Activated T-helper 1 cell treated with anti-CD3 and anti-CD28 coated beads, Interleukin-2, amount 50 U/mL, for 16 hours (primary cell): Measurements from ENCODE around the gene KBTBD12.

Experiments used
- DNase-seq, 2 donors: peaks; one replicate each; pipeline ENCODE4 v3.0.0-alpha.2; 2020; ENCODE audit warnings: low read depth in 1 of 2, low spot score in 1 of 2

KBTBD12 gene

DNA sequence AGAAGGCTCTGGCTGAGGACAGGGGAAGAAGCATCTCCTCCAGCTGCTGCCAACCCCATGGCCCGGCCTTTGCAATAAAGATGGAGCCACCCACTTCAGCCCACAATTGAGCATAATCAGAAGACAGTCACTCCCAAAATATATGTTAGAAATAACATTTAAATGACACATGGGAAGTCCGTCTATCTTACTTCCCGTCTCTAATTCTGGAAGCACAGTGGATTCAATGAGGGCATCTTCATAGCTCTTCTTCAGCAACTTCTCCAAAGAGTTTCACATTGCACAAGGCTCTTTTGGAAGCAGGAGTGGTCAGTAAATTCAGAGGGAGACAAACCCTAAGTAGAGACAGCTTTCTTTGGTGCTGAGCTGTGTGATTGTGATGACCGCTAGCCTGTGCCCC lies 70.2 kb downstream of the KBTBD12 start:
- no peak for DNase-seq

DNA sequence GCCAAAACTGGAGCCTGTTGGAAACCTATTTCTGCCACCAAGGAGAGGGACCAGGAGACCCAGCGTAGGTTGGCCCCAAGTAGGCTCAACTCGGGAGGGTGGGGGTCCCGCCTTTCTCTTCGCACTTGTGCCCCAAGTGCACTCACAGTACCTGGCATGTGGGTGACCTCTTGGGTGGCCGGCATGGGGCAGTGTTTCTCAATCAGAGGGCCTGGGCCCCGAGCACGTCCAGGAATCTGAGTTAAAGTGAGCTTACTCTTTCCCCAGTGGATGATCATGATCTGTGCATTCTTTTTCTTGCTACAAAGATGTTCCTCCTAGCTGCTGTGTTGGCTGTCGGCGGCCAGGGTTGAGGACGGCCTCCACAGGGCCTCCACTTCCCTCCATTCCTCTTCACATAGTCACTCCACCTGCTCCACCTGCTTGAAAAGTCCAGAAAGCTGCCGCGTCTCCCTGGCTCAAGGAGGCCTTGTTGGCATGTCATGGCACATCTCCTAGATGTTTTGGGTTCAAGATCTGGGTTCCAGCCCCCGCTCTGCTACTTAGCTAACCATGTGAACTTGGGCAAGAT lies 70.7 kb downstream of the KBTBD12 start:
- no peak for DNase-seq

DNA sequence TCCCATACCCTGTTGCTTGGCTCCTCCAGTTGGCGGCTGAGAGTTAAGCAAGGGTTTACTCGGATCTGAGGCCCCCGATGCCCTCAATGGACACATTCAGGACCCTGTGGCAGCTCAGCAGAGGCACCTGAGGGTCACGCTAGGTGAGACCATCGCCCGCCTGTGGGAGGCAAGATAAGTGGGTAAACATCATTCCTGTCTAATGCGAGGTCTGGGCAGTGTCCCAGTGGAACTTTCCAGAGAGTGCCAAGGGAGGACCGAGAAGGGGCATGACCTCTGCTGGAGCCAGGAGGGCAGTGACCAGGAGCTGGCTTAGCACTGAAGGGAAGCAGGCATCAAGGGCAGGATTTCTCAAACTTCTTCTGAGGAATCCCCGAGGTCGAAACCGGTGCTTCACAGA lies 71.8 kb downstream of the KBTBD12 start:
- DNase-seq = no peak

DNA sequence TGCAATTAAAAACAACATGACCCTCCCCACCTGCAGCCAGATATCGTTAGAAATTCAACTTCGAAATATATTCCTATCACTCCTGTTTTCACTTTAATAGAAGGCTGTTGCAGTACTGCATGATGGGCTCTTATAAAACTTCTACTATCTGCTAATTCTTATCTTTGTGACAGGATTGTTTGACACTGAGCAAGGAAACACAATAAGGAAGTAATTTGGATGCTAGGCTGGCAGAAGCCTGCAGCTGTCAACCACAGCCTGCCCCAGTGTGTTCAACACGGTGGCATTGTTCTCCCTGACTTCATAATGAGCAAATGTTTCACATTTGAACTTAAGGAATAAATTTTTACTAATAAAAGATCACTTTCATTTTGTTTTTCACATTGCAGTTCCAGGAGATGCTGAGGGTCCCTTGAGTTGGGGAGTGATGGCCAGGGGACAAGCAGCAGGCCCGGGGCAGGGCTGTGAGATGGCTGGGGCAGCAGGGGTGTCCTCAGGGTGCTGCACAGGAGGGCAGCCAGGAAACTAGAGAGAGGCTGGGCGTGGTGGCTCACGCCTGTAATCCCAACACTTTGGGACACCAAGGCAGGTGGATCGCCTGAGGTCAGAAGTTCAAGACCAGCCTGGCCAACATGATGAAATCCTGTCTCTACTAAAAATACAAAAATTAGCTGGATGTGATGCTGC lies 72.4 kb downstream of the KBTBD12 start:
- DNase-seq = no peak

DNA sequence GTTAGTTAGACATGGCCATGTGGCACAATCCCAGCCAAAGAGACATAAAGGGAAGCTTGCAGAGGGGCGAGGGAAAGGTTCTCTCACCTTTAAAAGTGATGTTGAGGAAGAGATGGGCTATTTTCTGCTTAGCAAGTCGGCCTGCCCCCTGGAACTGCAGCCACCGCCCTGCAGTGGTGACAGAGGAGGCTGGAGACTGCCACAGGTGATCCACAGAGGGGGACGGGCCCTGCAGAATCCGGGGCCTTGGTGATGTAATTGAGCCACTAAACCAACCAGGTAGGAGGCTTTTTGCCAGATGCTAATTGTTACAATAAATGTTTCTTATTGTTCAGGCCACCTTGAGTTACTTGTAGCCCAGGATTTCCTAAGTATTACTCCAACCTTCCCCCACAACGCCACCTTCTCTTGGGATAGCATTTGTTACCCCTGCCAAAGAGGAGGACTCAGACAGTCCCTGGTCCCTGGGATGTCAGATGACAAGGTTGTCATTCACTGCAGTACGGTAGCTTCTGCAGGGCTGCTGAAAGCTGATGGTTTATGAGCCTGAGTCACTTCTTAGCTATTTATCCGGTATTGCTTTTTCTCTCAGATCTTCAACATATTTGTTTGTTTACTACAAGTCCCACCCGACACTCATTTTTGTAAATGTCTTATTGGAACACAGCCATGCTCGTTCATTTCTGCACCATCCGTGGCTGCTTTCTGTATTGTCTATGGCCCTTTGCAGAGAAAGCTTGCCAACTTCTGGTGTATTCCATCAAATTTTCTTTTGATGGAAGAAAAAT lies 73.9 kb downstream of the KBTBD12 start:
- no peak for DNase-seq

DNA sequence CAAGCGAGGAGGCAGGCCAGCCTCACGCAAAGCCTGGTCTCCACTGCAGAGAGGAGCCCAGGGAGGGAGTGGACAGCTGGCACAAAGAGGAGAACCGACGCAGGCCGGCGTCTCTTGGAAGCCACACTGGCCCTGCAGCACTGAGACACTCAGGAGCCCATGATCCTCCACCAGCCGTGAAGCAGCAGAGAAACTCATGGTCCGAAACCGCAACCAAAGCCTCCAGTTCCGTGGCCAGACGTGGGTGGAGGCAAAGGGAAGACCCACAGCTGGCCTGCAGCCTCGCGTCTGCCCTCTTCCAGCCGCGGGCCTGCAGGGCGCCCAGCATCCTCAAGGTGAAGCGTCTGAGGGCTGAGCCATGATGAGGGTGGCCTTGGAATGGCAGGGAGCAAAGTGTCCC lies 75.0 kb downstream of the KBTBD12 start:
- DNase-seq = no peak

DNA sequence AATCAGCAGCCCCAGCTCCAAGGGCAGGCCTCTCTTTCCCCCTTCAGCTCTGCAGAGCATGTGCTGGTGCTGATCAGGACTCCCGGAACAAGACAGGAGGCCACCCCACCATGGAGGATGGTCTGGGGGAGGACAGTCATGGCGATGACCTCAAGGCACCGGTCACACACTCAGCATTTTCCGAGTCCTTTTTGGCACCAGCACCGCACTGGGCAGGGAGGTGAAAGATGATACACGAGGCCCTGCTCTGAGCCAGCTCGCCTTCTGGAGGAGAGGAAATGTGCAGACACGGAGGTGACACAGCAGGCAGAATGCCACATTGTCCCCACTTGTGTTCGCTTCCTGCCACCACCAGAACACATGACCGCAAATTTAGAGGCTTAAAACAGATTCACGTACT lies 75.4 kb downstream of the KBTBD12 start:
- no peak for DNase-seq

DNA sequence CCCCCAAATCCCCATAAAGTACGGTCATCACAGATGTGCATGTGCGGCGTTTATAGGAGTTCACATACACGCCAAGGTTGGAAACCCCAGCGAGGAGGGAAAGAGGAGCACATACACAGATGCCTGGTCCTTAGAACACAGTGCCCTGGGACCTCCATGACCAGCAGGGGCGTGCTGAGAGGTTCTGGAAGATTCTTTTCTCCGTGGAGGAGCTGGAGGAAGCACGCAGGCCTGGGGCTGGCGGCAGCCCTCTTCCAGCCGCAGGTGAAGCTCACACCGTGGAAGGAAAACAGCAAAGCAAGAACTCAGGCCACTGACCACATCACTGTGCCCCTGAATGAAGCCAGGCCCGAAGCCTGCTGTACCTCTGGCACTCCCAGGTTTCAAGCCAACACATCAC lies 76.2 kb downstream of the KBTBD12 start:
- DNase-seq = no peak

DNA sequence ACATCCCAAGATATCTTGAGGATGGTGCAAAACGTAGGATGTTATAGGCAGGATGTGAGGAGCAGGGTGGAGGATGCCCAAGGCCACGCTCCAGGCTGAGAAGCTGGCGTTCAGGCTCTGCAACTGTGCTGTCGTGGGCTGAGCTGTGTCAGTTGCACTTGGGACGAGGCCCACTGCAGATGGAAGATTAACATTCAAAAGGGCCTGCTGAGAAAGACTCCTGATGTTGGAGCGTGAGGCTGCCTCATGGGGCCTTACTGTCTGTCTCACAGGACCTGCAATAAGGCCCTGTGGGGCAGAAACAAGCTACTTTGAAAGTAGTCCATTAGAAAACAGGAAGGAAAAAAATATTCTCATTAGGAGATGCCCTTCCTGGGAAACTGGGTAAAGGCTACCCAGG lies 76.6 kb downstream of the KBTBD12 start:
- DNase-seq = no peak

DNA sequence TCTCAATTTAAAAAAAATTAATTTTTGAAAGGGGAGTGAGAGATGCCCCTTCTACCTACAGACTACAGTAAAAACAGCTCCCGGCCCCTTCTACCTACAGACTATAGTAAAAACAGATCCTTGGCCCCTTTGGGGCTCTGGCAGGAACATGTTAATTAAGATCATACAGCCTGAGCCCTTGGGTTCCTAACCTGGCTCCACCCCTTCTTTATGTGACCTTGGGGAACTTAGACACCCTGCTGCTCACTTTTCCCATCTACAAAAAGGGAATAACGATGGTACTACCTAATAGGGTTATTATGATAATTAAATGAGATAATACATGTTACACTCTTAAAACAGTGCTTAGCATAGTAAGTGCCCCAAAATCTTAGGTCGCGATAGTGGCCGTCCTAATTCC lies 77.1 kb downstream of the KBTBD12 start:
- no peak for DNase-seq

DNA sequence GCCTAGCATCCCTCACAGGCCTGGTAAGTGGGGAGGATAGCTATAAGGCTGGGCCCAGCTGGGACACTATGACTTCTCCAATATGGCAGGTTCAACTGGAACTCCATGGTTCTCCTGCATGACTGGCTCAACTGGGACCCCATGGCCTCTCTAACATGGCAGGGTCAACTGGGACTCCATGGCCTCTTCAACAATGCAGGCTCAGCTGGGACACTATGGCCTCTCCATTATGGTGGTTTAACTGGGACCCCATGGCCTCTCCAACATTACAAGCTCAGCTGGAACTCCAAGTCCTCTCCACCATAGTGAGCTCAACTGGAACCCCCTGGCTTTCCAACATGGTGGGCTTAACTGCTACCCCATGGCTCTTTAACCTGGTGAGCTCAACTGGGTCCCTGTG lies 79.0 kb downstream of the KBTBD12 start:
- no peak for DNase-seq

DNA sequence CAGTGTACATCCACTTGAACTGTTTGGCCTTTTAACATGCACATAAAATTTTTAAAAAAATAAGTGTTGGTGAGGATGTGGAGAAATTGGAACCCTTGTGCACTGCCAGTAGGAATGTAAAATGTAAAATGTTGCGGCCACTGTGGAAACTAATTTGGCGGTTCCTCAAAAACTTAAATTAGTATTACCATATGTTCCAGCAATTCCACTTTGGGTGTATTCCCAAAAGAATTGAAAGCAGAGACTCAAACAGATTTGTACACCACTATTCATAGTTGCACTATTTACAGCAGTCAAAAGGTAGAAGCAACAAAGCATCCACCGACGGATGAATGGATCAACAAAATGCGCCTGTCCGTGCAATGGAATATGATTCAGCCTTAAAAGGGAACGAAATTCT lies 82.0 kb downstream of the KBTBD12 start:
- DNase-seq = no peak

DNA sequence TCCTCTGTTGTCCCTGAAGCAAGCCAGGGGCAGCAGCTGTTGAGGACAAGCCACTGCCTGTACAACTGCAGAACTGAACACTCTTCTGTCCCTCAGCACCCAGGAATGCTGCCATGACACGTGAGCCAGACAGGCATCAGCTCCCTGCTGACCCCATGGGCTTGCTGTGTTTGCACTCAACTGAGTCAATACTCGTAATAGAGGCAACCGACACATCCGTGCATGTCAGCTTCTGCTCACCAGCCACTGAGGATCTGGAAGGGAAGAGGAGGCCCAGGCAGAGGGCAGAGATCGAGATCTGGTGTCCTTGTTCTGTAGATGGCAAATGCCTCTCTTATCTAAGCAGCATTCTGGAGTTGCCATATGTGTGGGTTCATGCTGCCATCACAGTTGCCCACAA lies 82.9 kb downstream of the KBTBD12 start:
- DNase-seq = no peak

DNA sequence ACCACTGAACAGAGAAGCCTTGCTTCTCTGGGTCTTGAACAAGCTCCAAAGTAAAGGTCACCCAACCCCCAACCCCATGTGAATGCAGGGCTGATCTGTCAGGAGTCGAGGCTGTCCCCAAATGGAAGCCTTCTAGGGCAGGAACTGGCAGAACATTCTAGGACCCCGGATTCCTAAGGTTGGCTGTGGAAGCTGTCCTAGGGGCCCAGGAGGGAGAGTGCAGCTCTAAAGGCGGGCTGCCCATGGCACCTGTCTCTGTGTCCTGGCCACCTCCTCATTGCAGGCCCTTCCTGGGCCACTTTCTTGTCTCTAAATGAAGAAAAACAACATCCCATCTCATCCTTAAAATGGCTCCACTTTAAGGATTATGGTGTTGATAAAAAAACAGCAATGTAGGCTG lies 83.6 kb downstream of the KBTBD12 start:
- no peak for DNase-seq

DNA sequence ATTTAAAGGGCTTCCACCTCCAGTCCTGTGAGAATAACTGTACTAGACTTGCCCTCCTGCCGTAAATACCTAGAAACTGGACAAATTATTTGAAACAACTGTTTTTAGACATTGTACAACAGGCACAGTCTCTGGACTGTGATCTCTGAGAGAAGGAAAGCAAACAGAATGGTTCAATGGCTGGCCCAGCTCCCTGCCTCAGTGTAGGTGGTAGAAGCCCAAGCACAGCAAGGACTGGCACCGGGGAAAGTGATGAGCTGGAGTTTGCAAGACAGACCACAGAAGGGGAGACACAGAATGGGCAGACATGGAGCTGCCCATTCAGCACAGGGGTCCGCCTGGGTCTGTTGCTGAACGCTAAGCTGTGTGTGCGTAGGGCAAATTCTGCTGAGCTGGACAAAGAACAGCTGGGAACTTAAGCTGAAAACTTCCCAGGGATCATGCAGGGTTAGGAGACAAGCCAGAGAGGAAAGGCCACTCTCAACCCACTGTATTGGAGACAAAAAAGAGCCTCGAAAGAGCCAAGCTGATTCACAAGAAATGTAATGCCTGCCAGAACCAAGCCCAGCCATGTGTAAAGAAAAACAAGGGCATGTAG lies 84.6 kb downstream of the KBTBD12 start:
- no peak for DNase-seq

DNA sequence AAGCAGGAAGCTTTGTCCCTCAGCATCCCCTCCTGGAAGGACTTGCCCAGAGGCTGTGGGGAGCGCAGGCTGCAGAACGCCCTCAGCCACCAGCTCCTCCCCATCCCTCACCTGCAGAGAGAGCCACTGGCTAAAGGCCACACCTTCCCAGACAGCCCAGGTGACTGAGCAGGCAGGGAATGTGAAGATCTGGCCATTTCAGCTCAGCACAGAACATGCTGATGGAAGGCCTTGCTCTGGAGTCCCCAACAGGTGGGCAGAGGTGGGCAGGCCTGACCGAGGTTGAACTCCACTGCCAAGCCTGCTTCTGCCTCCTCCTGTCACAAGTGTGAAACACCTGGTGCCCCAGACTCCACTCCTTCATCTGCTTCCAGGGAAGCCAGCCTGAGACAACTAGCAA lies 86.5 kb downstream of the KBTBD12 start:
- DNase-seq = no peak

DNA sequence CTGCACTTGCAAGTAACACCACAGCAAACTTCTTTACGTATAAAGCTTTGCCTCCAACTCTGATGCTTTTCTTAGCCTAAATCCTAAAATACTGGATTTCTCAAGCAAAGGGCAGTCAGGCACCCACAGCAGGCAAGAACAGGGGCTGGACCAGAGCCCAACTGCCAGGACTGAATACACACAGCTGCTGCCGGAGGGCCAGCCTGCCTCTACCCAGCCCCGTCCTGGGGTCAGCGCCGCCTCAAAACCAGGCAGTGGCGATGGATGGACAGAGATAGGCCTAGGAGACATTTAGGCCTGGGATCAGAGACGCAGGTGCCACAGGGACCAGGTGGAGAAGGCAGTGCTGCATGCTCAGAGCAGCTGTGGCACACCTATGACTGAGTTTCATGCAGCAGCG lies 89.6 kb downstream of the KBTBD12 start:
- DNase-seq = no peak

DNA sequence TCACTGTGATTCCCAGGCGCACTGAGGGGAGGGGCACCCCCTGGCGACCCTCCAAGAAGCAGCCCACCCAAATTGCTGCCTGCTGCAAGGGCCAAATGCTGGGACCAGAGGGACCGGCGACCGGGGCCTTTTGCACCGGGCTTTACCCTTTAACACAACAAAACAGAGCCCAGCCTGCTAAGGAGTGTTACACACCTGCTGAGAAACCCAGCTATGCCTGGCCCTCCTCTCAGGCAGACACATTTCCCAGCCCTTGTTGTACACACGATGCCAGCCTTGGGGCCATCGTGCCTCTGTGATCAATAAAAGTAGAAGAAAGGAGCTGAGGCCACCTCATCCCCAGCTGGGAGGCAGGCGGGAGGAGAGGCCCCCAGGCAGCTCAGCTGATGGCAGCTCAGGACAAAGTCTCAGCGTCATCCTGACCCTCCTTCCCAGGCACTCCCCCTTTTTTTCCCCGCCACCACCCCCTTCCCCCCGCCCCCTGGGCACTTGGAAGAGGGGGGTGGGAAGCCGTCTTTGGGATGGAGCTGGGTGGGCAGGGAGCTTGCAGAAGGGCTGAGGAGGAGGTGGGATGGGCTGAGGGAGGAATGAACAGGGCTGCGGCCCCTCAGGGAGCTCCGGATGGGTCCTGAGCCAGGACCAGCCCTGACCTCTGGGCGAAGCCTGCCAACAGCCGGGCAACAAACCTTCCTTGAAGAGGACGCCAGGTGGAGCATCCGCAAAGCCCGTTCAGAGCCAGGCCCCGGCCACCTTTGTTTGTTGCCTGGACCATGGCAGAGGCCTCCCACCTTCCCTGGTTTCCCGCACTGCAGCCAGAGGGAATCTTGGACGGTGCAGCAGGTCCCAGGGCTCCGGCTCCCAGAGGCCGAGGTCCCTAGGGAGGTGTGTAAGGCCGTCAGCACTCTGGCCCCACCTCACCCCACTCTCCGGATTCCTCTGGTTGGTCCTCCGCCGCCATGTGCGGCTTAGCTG lies 91.3 kb downstream of the KBTBD12 start:
- DNase-seq = no peak

DNA sequence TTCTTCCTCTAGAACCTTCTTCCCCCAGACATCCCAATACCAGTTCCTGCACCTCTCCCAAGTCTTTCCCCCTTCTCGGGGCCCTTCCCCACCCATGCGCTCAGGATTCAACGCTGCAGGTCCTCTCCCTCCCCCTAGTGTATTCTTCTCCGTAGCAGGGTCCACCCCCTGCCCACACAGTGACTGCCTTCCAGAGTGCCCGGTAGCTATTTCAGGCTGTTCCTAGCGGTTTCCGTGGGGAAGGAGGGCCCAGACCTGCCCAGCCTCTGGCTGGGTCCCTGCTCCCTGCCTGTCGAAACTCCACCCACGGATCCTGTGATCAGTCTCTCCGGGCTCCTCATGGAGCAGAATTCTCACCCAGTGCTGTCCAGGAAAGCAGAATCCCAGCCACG lies 92.0 kb downstream of the KBTBD12 start:
- no peak for DNase-seq

DNA sequence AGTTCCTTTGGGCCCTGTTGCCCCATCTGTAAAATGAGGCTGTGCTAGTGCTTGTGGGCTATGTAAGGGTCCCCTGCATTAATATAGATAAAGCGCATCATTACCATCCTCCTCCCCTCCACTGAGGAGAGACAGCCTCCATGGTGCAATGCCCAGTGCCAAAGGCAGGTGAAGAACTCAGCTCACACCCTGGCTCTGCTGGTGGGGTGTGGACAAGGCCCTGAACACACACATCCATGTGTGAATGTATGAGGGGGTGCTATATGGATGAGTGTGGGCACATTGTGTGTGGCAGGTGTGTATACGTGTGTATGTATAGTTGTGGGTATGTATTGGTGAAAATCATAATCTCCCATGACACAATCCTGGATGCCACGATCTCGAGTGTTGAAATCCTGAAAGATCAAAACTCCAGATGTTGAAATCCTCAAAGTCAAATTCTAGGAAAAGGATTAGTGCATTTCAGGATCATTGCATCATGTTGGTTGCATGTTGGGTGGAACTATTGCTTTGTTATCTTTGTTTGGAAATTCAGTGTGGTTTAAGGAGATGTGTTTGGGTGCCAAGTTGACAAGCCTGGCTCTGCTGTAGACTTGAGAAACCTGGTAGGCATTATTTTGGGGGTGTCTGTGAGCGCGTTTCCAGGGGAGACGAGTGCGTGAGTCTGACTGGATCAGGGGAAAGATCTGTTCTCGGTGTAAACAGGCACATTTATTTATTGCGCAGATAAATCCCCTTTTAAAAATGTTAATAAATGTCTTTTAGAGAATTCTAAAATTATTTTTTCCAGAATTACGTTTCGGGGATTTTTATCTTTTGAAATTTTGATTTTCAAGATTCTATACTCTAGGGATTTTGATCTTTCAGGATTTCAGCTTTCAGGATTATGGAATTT lies 95.2 kb downstream of the KBTBD12 start:
- DNase-seq = no peak
